HepG2 (cell line): ENCODE data around the gene NDUFV1. TPM values are rescaled to one million over a fixed set of nuclear protein-coding genes. Genes with fewer than 3 reads are reported as not detected.

Experiments used
- ADNP ChIP-seq: sonication (generic); formaldehyde crosslinking; IDR thresholded peaks from 2 replicates; pipeline ENCODE4 v1.4.0; 2020; ENCODE audit warnings: missing genetic modification reagents
- CBX5 ChIP-seq: sonication (generic); formaldehyde crosslinking; IDR thresholded peaks from 2 replicates; pipeline ENCODE4 v1.4.0; 2020; ENCODE audit warnings: missing genetic modification reagents, borderline replicate concordance
- CENPT ChIP-seq: sonication (generic); formaldehyde crosslinking; IDR thresholded peaks from 2 replicates; pipeline ENCODE4 v1.8.0; 2022; ENCODE audit warnings: low read depth, mild to moderate bottlenecking, moderate library complexity, missing genetic modification reagents
- DNMT1 ChIP-seq: sonication (generic); formaldehyde crosslinking; IDR thresholded peaks from 2 replicates; pipeline ENCODE4 v1.5.1; 2020; ENCODE audit warnings: mild to moderate bottlenecking, missing genetic modification reagents
- HMG20B ChIP-seq: conservative IDR thresholded peaks from 2 replicates; pipeline ENCODE4 v1.6.1; 2016; ENCODE audit warnings: missing genetic modification reagents, missing compliant biosample characterization
- NR2F2 ChIP-seq: IDR thresholded peaks from 2 replicates; pipeline ENCODE4 v1.6.1; 2012; ENCODE audit warnings: low read depth, inconsistent platforms, borderline replicate concordance
- SCMH1 ChIP-seq: sonication (generic); formaldehyde crosslinking; IDR thresholded peaks from 2 replicates; pipeline ENCODE4 v1.9.0; 2021; ENCODE audit warnings: missing genetic modification reagents, mild to moderate bottlenecking, borderline replicate concordance
- TEAD3 ChIP-seq: optimal IDR thresholded peaks from 2 replicates; pipeline ENCODE3; 2016; ENCODE audit warnings: borderline replicate concordance
- ZFP36L1 ChIP-seq: sonication (generic); formaldehyde crosslinking; IDR thresholded peaks from 2 replicates; pipeline ENCODE4 v1.8.0; 2022; ENCODE audit warnings: mild to moderate bottlenecking, missing genetic modification reagents, moderate library complexity
- ZMYM3 ChIP-seq: sonication (generic); formaldehyde crosslinking; IDR thresholded peaks from 2 replicates; pipeline ENCODE4 v1.5.1; 2020; ENCODE audit warnings: mild to moderate bottlenecking, missing genetic modification reagents
- ZNF878 ChIP-seq: sonication (generic); formaldehyde crosslinking; IDR thresholded peaks from 2 replicates; pipeline ENCODE4 v1.8.1; 2023; ENCODE audit warnings: mild to moderate bottlenecking, missing genetic modification reagents, moderate library complexity
- ZSCAN22 ChIP-seq: sonication (generic); formaldehyde crosslinking; IDR thresholded peaks from 2 replicates; pipeline ENCODE4 v1.4.0; 2020; ENCODE audit warnings: mild to moderate bottlenecking, missing genetic modification reagents
- polyA plus RNA-seq, 8 experiments: library from polyadenylated mRNA; depleted of rRNA in 3 of 8; stranded (reverse) in 7 of 8; unstranded in 1 of 8; fragments of >200 nt; fragmentation: Illumina TruSeq in 4 of 8; extraction: Trizol in 4 of 8; gene quantifications; 2 replicates each; pipeline versions ENCODE4 v1.2.1 to v1.2.3, GENCODE V29; 2011 to 2016; ENCODE audit warnings: low read depth in 4 of 8, missing spikeins in 1 of 8, mixed read lengths in 1 of 8; ENCODE audit not compliant: insufficient read depth in 1 of 8
- total RNA-seq, 5 experiments: library from RNA; depleted of rRNA; stranded (reverse); fragments of >200 nt; fragmentation: Illumina TruSeq; extraction: Trizol; gene quantifications; 2 replicates each; pipeline ENCODE4 v1.2.3, GENCODE V29; 2016; ENCODE audit warnings: low read depth in 1 of 5
- TF ChIP-seq, protein P1 (sequence below): sonication (generic); formaldehyde crosslinking; IDR thresholded peaks from 2 replicates; pipeline ENCODE4 v1.4.0; 2020; ENCODE audit warnings: missing genetic modification reagents

NDUFV1 gene
- total and polyA plus RNA-seq, 2 of the 13 experiments (the other 11 are each of a cell fraction or from before 2014, with no cell fraction given), result 88.9 to 137 TPM

GRCh38 chr11:67649634-67650510 is 43.1 kb downstream of the NDUFV1 start (continued):
- TF ChIP-seq, protein P1, sequence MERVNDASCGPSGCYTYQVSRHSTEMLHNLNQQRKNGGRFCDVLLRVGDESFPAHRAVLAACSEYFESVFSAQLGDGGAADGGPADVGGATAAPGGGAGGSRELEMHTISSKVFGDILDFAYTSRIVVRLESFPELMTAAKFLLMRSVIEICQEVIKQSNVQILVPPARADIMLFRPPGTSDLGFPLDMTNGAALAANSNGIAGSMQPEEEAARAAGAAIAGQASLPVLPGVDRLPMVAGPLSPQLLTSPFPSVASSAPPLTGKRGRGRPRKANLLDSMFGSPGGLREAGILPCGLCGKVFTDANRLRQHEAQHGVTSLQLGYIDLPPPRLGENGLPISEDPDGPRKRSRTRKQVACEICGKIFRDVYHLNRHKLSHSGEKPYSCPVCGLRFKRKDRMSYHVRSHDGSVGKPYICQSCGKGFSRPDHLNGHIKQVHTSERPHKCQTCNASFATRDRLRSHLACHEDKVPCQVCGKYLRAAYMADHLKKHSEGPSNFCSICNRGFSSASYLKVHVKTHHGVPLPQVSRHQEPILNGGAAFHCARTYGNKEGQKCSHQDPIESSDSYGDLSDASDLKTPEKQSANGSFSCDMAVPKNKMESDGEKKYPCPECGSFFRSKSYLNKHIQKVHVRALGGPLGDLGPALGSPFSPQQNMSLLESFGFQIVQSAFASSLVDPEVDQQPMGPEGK (CRISPR knock-in tag), result no peak
- TF ChIP-seq SCMH1 (CRISPR knock-in tag) (no peak), ZFP36L1 (CRISPR knock-in tag) (no peak), ZMYM3 (CRISPR knock-in tag) (peak; percentile 95), HMG20B (CRISPR knock-in tag) (no peak), DNMT1 (CRISPR knock-in tag) (peak; percentile 86; the same call in 1 of the 2 replicates), NR2F2 (0 out of 2 replicates have a peak, but pooled peaks have one; percentile 7), CENPT (CRISPR knock-in tag) (peak; percentile 80; the same call in 1 of the 2 replicates), ZSCAN22 (CRISPR knock-in tag) (no peak), CBX5 (CRISPR knock-in tag) (no peak), ZNF878 (CRISPR knock-in tag) (no peak), TEAD3 (CRISPR knock-in tag) (peak; percentile 31), ADNP (CRISPR knock-in tag) (no peak; the same call in 1 of the 2 replicates)
